Stimulated activated CD8-positive, alpha-beta memory T cell treated with anti-CD3 and anti-CD28 coated beads, Interleukin-15, amount 100 ng/mL, for 24 hours (primary cell): ENCODE results near the gene ILF3.
"Not testable (repeated sequence)": the region's sequence is repeated elsewhere in the genome, so short reads cannot be mapped to it uniquely, and the experiment has no call there.

ENCODE experiments used
- DNase-seq: peaks from one replicate; pipeline ENCODE4 v3.0.0-alpha.2; 2020; ENCODE audit warnings: low read depth

Gene ILF3

GRCh38 chr19:10675214-10675613, 21.1 kb downstream of the ILF3 start:
- DNase-seq, result not testable (repeated sequence)

GRCh38 chr19:10677751-10678150, 23.6 kb downstream of the ILF3 start:
- DNase-seq, result no peak

- DNase-seq, result no peak
These were observed 24.7 kb downstream of the ILF3 start for GRCh38 chr19:10678813-10679212.

- no peak for DNase-seq
These were observed 25.6 kb downstream of the ILF3 start for GRCh38 chr19:10679743-10680142.

- no peak for DNase-seq
These were observed 26.5 kb downstream of the ILF3 start for GRCh38 chr19:10680545-10681135.

GRCh38 chr19:10681658-10682057, 27.5 kb downstream of the ILF3 start:
- no peak for DNase-seq

- DNase-seq, result no peak
These were observed 28.4 kb downstream of the ILF3 start for GRCh38 chr19:10682397-10683063.

- no peak for DNase-seq
These were observed 28.9 kb downstream of the ILF3 start for GRCh38 chr19:10683064-10683426.

GRCh38 chr19:10683582-10683981, 29.4 kb downstream of the ILF3 start:
- DNase-seq, result no peak

GRCh38 chr19:10685210-10685609, 31.1 kb downstream of the ILF3 start:
- DNase-seq, result no peak

- DNase-seq, result no peak
These were observed 32.0 kb downstream of the ILF3 start for GRCh38 chr19:10686193-10686592.

- DNase-seq, result no peak
These were observed 32.7 kb downstream of the ILF3 start for GRCh38 chr19:10686661-10687517.

GRCh38 chr19:10687518-10688288, 33.6 kb downstream of the ILF3 start:
- no peak for DNase-seq

GRCh38 chr19:10688545-10689280, 34.6 kb downstream of the ILF3 start:
- DNase-seq, result no peak

- no peak for DNase-seq
These were observed 36.2 kb downstream of the ILF3 start for GRCh38 chr19:10690341-10690781.

GRCh38 chr19:10691178-10691881, 37.2 kb downstream of the ILF3 start:
- DNase-seq, result no peak

GRCh38 chr19:10691883-10692282, 37.7 kb downstream of the ILF3 start:
- no peak for DNase-seq

- no peak for DNase-seq
These were observed 38.6 kb downstream of the ILF3 start for GRCh38 chr19:10692673-10693264.

GRCh38 chr19:10694706-10695307, 40.7 kb downstream of the ILF3 start:
- DNase-seq, result no peak
